ENCODE measurements around the gene CNN2.

CNN2 gene

DNA sequence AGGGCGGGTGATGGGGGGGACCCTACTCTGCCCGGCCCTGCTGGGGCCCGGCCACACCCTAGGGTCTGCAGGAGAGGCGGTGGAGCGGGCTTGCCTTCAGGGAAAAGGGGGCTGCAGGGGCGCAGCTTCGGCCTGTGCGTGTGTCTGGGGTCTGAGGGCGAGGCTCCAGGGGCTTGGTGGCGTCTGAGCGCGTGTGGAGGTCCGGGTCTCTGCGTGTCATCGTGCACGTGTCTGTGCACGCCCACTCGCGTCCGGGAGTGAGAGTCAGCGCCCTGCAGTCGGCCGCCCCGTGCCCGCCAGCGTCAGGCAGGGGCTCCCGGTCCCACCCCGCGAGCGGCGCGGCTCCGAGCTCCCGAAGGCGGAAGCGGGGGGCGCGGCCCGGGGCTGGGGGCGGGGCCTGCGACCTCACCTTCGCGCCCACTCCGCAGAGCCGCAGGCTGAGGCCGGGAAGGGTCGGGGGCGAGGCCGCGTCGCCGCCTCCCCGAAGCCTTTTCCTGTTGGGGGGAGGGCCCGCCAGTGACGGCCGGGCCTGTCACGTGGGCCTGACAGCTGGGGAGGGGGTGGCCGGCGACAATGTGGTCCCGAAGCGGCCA, 40.4 kb downstream of the CNN2 start, which contains the start of gene ARHGAP45:
Gene ARHGAP45, plus strand, starts transcription at position 420 of the 593 bp plus-strand sequence. CDS start 239 bp downstream, outside the sequence.
- DNase-seq (ENCODE audit: insufficient read length, low spot score) (no peak), FAIRE-seq (no peak)

DNA sequence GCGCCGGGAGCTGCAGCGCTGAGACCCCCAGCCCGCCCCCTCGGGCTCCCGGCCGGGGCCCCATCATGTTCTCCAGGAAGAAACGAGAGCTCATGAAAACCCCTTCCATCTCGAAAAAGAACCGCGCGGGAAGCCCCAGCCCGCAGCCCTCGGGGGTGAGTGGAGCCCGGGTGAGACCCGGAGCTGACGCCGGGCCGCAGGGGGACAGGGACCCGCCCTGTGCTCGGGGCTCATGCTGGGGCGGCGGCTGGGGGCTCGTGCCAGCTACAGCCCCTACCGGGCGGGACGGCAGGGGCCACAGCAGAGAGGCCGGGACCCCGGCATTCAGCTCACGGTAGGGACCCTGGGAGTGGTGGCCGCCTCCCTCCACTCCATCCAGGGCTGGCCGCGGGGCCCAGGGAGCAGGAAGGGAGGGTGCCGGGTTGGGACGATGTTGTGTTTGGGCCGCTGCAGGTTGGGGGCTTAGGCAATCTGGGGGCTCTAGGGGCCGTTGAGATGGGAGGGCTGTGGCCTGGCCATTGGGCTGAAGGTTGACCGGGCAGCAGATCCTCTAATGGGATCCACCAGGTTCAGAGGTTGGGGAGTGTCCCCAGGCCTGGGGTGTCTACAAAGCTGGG, 41.0 kb downstream of the CNN2 start:
- DNase-seq (ENCODE audit: insufficient read length, low spot score) (no peak), FAIRE-seq (no peak)
- TF ChIP-seq, protein P1, sequence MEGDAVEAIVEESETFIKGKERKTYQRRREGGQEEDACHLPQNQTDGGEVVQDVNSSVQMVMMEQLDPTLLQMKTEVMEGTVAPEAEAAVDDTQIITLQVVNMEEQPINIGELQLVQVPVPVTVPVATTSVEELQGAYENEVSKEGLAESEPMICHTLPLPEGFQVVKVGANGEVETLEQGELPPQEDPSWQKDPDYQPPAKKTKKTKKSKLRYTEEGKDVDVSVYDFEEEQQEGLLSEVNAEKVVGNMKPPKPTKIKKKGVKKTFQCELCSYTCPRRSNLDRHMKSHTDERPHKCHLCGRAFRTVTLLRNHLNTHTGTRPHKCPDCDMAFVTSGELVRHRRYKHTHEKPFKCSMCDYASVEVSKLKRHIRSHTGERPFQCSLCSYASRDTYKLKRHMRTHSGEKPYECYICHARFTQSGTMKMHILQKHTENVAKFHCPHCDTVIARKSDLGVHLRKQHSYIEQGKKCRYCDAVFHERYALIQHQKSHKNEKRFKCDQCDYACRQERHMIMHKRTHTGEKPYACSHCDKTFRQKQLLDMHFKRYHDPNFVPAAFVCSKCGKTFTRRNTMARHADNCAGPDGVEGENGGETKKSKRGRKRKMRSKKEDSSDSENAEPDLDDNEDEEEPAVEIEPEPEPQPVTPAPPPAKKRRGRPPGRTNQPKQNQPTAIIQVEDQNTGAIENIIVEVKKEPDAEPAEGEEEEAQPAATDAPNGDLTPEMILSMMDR (IDR thresholded peaks at IDR 0.05; ENCODE audit: insufficient read depth, missing control alignments): no peak

More for the DNA sequence above, 40.4 kb downstream of the CNN2 start, which contains the start of gene ARHGAP45:
- TF ChIP-seq, protein P1 (IDR thresholded peaks at IDR 0.05; ENCODE audit: insufficient read depth, missing control alignments): no peak

DNA sequence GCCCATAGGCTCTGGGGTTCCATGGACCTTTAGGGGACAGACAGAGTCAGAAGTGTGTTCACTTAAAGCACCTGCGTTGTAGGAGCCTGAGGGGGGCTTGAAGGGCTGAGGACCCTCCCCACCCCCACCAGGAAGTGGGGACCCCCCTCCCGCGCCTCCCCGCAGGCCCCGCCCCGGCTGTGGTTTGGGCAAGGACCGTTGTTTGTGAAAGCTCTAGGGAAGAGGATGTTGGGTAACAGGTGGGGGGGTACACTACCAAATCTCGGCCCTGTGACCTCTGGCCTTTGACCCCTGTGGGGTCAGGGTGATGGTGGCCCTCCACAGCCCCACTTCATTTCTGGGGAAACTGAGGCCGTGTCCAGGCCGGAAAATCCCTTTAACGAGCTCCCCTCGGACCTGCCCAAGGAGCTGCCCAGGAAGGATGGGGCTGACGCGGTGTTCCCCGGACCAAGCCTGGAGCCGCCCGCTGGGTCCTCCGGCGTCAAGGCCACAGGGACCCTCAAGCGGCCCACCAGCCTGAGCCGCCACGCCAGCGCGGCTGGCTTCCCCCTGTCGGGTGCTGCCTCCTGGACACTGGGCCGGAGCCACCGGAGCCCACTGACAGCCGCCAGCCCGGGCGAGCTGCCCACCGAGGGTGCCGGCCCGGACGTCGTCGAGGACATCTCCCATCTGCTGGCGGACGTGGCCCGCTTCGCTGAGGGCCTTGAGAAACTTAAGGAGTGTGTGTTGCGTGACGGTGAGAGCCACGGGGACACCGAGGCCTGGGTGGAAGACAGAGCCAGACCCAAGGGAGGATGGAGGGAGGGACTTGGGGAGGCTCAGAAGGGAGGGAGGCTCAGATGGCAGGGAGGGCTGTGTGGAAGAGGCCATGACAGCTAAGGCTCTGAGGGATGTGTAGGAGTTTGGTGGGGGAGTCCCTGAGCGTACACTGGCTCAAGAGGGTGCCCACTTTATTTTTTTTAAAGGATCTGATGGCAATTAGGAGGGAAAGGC, 41.9 kb downstream of the CNN2 start:
- TF ChIP-seq, protein P1 (IDR thresholded peaks at IDR 0.05; ENCODE audit: insufficient read depth, missing control alignments): no peak
- DNase-seq (ENCODE audit: insufficient read length, low spot score) (no peak), FAIRE-seq (no peak)

DNA sequence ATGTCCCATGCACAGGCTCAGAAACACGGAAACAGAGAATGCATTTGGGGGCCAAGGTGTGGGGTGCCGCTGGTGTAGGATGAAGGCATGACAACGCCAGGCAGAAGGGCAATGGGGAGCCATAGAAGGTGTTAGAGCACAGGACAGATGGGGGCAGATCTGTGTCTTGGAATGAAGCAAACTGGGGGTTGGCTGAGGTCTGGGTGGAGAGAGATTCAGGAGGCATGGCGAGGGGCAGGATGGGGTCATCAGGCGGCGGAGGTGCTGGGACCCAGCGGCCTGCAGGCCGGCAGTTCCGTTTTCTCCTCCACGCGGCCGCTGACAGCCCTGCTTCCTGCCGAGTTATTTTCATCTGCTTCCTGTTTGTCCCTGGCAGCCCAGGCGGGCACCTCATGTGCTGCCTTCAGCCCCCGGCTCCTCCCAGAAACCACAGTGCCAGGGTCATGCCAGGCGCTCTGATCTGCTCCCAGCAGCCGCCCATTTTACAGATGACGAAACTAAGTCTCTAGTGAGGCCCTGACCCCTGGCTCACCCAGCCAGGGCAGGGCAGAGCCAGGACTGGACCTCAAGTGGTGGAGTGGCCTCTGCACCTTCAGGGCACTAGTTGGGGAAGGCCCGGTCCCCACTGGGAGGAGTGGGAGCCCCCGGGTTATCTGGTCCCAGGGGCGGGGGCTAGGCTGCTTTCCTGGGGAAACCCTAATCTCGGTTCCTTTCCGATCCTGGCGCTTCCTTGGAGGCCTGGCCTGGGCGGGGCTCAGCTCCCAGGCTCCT, 42.8 kb downstream of the CNN2 start:
- FAIRE-seq (no peak), DNase-seq (ENCODE audit: insufficient read length, low spot score) (no peak)
- TF ChIP-seq, protein P1 (IDR thresholded peaks at IDR 0.05; ENCODE audit: insufficient read depth, missing control alignments): no peak

DNA sequence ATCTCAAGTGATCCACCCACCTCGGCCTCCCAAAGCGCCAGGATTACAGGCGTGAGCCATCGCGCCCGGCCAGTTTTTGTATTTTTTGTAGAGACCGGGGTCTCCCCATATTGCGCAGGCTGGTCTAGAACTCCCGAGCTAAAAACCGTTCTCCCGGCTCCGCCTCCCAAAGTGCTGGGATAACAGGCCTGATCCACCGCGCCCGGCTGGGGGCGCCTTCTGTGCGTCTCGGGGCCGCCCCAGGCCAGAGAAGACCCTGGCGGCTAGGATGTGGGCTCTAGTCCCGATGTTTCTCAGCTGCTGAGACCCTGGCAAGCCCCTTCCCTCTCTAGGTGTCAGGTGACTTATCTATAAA, 44.1 kb downstream of the CNN2 start:
- TF ChIP-seq, protein P1 (IDR thresholded peaks at IDR 0.05; ENCODE audit: insufficient read depth, missing control alignments): no peak
- DNase-seq (ENCODE audit: insufficient read length, low spot score) (no peak), FAIRE-seq (no peak)

DNA sequence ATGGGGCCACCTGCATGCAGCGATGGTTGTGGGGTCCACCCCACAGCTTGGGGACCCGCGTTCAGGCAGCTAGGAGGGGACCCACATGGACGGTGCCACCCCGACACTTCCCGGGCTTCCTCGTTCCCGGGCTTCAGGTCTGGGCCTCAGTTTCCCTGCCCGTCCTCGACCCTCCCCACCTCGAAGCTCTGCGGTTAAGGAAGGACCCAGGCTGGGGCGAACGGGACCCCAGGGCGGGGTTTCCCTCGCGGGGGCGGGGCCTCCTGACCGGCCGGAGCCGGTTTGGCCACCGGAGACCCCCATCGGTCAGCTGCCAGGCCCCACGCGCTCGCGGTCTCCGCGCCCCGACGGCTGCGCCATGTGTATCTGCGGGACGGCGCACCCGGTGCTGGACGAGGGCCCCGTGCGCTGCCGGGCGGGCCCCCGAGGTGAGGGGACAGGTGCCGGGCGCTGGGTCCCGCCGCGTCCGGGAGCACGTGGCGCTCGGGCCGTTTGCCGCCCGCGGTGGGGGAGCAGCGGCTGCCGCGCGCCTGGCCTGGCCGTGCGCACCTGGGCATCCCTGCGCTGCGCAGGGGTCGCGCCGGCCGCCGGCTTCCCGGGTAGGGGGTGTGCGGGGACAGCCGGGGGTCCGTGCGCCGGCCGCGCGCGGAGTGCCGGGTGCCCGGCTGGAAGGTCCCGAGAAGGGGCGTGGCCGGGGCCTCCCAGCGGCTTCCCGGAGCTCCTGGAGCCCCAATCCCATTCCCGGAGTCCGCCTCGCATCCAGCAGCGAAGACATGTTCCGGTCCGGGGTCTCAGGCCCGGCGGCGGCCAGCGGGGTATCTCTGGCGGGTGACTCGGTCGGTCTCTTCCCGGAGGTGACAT, 44.8 kb downstream of the CNN2 start:
- DNase-seq (ENCODE audit: insufficient read length, low spot score): no peak
- FAIRE-seq: no peak
- TF ChIP-seq, protein P1 (IDR thresholded peaks at IDR 0.05; ENCODE audit: insufficient read depth, missing control alignments): no peak
